ENCODE data around the gene MSLN.

MSLN gene

DNA sequence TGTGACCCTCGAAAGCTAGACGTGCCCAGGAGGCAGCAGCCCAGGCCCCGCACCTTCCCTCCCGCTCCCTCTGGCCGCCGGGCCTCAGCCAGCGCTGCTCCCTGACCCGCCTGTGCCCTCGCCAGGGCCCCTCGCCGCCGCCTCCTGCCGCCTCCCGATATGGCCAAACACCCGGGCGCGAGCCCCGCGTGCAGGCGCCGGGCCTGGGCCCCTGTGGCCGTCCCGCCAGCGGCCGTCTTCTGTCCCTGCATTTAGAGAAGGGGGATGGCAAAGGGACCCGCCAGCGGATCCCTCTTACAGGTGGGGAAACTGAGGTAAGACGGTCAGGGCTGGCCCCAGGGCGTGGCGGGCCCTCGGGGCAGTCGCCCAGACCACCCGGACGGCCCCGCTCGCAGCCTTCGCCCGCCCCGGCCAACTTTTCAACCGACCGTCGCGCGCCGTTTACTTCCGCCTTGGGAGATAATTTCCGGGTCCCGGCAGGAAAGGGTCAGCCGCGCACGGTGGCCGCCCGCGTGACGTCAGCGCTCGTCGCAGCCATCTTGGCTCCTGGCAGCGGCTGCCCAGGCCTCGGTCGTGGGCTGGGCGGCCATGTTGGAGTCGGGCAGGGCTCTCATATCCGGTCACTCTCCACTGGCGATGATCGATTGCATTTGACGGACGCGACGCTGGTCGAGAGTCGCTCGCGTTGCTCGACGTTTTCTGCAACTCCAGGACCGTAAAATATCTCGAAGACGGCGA, 47.0 kb downstream of the MSLN start:
- DNase-seq (ENCODE audit: low spot score) = peak; percentile 81

GRCh38 chr16:808085-808386, 47.5 kb downstream of the MSLN start:
- DNase-seq (ENCODE audit: low spot score) = no peak

DNA sequence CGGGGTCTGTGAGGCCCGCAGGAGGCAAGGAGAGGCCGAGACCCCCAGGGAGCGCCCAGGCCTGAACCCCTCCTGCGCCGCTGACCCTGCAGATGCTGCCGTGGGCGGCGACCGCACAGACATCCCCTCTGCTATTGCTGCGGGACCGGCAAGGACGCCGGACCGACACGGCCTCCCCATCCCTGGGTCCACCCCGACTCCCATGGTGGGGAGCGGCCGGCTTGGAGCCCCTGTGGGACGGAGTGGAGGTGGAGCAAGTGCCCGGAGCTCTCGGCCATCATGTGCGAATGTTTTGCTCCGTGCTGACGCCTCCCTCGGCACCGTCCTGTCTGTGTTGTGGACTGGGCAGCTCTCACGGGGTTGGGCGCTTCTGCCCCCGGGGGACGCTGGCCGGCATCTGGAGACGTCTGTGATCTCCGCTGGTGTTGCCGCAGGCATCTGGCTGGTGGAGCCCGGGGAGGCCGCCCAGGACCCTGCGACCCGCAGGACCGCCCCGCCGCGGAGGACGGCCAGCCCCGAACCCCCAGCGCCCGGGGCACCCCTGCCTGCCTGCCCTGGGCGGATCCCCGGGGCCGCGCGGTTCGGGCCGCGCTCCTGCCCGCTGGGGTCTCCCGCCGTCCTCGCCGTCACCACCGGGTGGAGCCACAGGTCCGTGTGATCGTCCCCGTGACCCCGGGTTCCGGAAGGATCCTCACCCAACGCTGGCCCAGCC, 52.8 kb downstream of the MSLN start:
- DNase-seq (ENCODE audit: low spot score) = peak; percentile 29

- DNase-seq (ENCODE audit: low spot score) = no peak
Measured at GRCh38 chr16:813916-814412, 53.4 kb downstream of the MSLN start.

DNA sequence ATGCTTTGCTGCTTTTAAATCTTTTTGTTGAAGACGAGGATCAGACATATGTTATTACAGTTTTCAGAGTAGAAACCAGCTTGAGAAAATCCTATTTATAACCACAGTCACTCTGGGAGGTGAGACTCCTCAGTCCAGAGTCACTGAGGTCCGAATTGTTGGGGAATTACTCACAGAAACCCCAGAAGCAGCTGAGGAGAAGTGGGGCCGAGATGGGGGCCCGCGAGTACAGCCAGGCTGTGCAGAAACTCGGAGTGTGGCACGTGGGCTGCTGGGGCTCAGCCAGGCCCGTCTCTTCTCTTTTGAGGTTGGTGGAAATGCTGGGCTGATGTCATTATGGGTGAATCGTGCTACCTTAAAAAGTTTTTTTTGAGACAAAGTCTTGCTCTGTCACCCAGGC, 54.4 kb downstream of the MSLN start:
- no peak for DNase-seq (ENCODE audit: low spot score)

- DNase-seq (ENCODE audit: low spot score) = no peak
Measured at GRCh38 chr16:815861-816260, 55.3 kb downstream of the MSLN start.

DNA sequence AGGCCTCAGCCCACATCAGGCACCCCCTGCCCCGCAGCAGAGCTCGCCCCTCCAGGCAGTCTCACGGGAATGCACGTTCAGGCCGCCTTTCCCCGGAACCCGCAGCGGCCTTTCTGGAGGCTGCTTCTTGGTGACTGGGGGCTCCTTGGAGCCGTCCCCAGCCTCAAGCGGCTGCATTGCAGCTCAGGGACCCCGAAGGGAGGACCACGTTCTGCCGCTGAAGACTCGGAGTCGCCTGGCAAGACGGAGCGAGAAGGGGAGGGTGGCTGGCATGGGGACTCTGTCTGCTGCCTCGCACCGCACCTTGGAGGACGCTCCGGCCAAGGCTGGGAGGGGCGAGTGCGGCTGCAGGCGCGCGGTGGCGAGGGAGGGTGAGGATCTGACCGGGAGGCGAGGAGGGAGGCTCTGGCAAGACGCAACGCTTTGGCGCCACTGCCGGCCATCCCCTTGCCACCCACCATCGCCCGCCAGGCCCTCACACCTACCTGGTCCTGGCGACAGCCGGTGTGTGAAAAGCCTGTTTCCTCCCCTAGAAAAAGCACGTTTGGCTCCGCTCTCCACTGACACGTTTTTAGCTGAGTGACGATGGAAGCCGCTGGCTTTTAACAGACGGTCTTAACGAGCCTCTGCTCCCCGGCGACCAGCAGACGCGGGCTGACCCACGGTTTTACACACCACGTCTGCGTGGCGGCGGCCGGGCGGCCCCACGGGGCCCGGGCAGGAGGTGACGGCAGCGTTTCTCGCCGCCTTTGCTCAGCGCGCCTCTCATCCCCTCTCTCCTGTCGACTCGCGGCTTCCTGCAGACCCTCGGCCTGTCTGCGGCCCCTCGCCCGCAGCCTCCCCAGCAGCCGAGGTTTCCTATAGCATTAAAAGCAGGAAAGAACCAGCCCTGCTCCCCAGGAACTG, 56.7 kb downstream of the MSLN start:
- DNase-seq (ENCODE audit: low spot score) = no peak

DNA sequence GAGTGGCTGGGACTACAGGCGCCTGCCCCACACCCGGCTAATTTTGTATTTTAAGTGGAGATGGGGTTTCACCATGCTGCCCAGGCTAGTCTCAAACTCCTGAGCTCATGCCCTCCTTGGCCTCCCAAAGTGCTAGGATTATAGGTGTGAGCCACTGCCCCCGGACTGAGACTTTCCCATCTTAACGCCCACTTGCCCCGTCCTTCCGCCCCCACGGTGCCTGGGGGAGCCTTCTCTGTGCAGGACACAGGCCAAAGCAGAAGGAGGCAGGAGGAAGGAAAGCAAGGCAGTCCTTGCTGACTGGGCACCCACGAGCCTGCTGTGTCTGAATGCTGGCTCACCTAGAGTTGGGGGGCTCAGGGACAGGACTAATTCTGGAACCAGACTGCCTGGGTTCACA, 57.6 kb downstream of the MSLN start:
- no peak for DNase-seq (ENCODE audit: low spot score)
